Measurements from ENCODE around the gene SMAD6.

DNA sequence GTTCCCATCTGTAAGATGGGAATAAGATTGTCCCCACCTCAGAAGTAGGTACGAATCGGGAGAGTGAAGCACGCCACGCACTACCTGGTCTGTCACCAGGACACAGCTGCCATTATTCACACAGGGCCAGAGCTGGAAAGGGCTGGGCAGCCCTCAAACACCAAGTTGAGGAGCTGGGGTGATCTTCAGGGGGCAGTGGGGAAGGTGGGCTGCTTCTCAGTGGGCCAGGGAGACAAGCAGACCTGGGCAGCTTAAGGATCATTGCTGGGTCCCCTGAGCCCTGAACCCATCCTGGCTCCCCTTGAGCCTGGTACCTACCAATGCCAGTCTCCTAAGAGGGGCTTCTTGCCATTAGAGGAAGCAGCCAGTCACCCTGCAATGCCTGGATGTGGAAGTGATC is 82.1 kb downstream of the SMAD6 start:
- TF ChIP-seq YY1 (tag by site-specific recombination; IDR thresholded peaks at IDR 0.05) (no peak), MYNN (tag by site-specific recombination; IDR thresholded peaks at IDR 0.05; ENCODE audit: borderline replicate concordance) (no peak), ZNF654 (tag by site-specific recombination; IDR thresholded peaks at IDR 0.05; ENCODE audit: low read depth) (no peak)
- TF ChIP-seq, protein P1, sequence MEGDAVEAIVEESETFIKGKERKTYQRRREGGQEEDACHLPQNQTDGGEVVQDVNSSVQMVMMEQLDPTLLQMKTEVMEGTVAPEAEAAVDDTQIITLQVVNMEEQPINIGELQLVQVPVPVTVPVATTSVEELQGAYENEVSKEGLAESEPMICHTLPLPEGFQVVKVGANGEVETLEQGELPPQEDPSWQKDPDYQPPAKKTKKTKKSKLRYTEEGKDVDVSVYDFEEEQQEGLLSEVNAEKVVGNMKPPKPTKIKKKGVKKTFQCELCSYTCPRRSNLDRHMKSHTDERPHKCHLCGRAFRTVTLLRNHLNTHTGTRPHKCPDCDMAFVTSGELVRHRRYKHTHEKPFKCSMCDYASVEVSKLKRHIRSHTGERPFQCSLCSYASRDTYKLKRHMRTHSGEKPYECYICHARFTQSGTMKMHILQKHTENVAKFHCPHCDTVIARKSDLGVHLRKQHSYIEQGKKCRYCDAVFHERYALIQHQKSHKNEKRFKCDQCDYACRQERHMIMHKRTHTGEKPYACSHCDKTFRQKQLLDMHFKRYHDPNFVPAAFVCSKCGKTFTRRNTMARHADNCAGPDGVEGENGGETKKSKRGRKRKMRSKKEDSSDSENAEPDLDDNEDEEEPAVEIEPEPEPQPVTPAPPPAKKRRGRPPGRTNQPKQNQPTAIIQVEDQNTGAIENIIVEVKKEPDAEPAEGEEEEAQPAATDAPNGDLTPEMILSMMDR (tag by site-specific recombination; IDR thresholded peaks at IDR 0.05) = no peak
